Measurements from ENCODE around the gene LRP6.

Gene LRP6

GRCh38 chr12:12240662-12241340, 26.0 kb downstream of the LRP6 start:
- Mint-ChIP-seq H3K9me3 (no peaks in the 10 kb centered on the region), H3K27me3 (peaks cover 4% of the 10 kb centered on the region), H3K27ac (no peak overlapping the region), H3K4me1 (no peaks in the 10 kb centered on the region), H3K36me3 (ENCODE audit: low read depth) (peaks cover 2% of the 10 kb centered on the region), H3K4me3 (no peak overlapping the region)
- DNase-seq (no peak), ATAC-seq (no peak)

GRCh38 chr12:12239127-12239526, 27.7 kb downstream of the LRP6 start:
- DNase-seq (no peak), ATAC-seq (no peak)
- Mint-ChIP-seq H3K4me1 (no peaks in the 10 kb centered on the region), H3K36me3 (ENCODE audit: low read depth) (peaks cover 2% of the 10 kb centered on the region), H3K27ac (no peak overlapping the region), H3K4me3 (no peak overlapping the region), H3K9me3 (no peaks in the 10 kb centered on the region), H3K27me3 (peaks cover 4% of the 10 kb centered on the region)

- H3K9me3 Mint-ChIP-seq, result no peaks in the 10 kb centered on the region
- H3K27ac Mint-ChIP-seq, result no peak overlapping the region
- H3K27me3 Mint-ChIP-seq, result peaks cover 4% of the 10 kb centered on the region
- no peaks in the 10 kb centered on the region for H3K4me1 Mint-ChIP-seq
- ATAC-seq (no peak), DNase-seq (no peak)
- H3K36me3 Mint-ChIP-seq (ENCODE audit: low read depth), result peaks cover 2% of the 10 kb centered on the region
- no peak overlapping the region for H3K4me3 Mint-ChIP-seq
Measured at GRCh38 chr12:12238605-12239004, 28.2 kb downstream of the LRP6 start.

GRCh38 chr12:12236896-12237295, 29.9 kb downstream of the LRP6 start:
- peaks cover 2% of the 10 kb centered on the region for H3K36me3 Mint-ChIP-seq (ENCODE audit: low read depth)
- no peak for ATAC-seq
- H3K4me1 Mint-ChIP-seq, result no peaks in the 10 kb centered on the region
- no peak overlapping the region for H3K4me3 Mint-ChIP-seq
- no peaks in the 10 kb centered on the region for H3K9me3 Mint-ChIP-seq
- no peak overlapping the region for H3K27ac Mint-ChIP-seq
- peaks cover 4% of the 10 kb centered on the region for H3K27me3 Mint-ChIP-seq
- no peak for DNase-seq

GRCh38 chr12:12230275-12230674, 36.6 kb downstream of the LRP6 start:
- Mint-ChIP-seq H3K36me3 (ENCODE audit: low read depth) (peaks cover 4% of the 10 kb centered on the region), H3K27ac (no peak overlapping the region), H3K27me3 (peaks cover 2% of the 10 kb centered on the region), H3K4me3 (no peak overlapping the region), H3K9me3 (peaks cover 6% of the 10 kb centered on the region), H3K4me1 (no peaks in the 10 kb centered on the region)
- DNase-seq, result no peak
- no peak for ATAC-seq

- Mint-ChIP-seq H3K27me3 (peaks cover 2% of the 10 kb centered on the region), H3K9me3 (peaks cover 9% of the 10 kb centered on the region), H3K4me1 (no peaks in the 10 kb centered on the region), H3K4me3 (no peak overlapping the region), H3K36me3 (ENCODE audit: low read depth) (peaks cover 4% of the 10 kb centered on the region), H3K27ac (no peak overlapping the region)
- DNase-seq (no peak), ATAC-seq (no peak)
Measured at GRCh38 chr12:12229556-12230092, 37.2 kb downstream of the LRP6 start.

- peaks cover 4% of the 10 kb centered on the region for H3K36me3 Mint-ChIP-seq (ENCODE audit: low read depth)
- peaks cover 2% of the 10 kb centered on the region for H3K27me3 Mint-ChIP-seq
Measured at GRCh38 chr12:12228402-12228801, 38.4 kb downstream of the LRP6 start.

GRCh38 chr12:12226187-12226586, 40.7 kb downstream of the LRP6 start:
- H3K9me3 Mint-ChIP-seq, result peaks cover 9% of the 10 kb centered on the region
- no peak for ATAC-seq
- H3K4me3 Mint-ChIP-seq, result no peak overlapping the region
- no peaks in the 10 kb centered on the region for H3K27me3 Mint-ChIP-seq
- peaks cover 3% of the 10 kb centered on the region for H3K4me1 Mint-ChIP-seq
- DNase-seq, result no peak
- peaks cover 4% of the 10 kb centered on the region for H3K36me3 Mint-ChIP-seq (ENCODE audit: low read depth)
- H3K27ac Mint-ChIP-seq, result no peak overlapping the region

More at GRCh38 chr12:12228402-12228801, 38.4 kb downstream of the LRP6 start:
- peaks cover 3% of the 10 kb centered on the region for H3K4me1 Mint-ChIP-seq
- peaks cover 9% of the 10 kb centered on the region for H3K9me3 Mint-ChIP-seq
- no peak overlapping the region for H3K4me3 Mint-ChIP-seq
- no peak overlapping the region for H3K27ac Mint-ChIP-seq
- ATAC-seq (no peak), DNase-seq (no peak)

- no peak overlapping the region for H3K27ac Mint-ChIP-seq
- peaks cover 5% of the 10 kb centered on the region for H3K27me3 Mint-ChIP-seq
- H3K4me3 Mint-ChIP-seq, result no peak overlapping the region
- peaks cover 3% of the 10 kb centered on the region for H3K4me1 Mint-ChIP-seq
- no peak for ATAC-seq
- DNase-seq, result no peak
- peaks cover 4% of the 10 kb centered on the region for H3K36me3 Mint-ChIP-seq (ENCODE audit: low read depth)
- peaks cover 9% of the 10 kb centered on the region for H3K9me3 Mint-ChIP-seq
Measured at GRCh38 chr12:12224240-12224940, 42.5 kb downstream of the LRP6 start.

- DNase-seq, result no peak
- no peak overlapping the region for H3K27ac Mint-ChIP-seq
- H3K27me3 Mint-ChIP-seq, result peaks cover 5% of the 10 kb centered on the region
- peaks cover 9% of the 10 kb centered on the region for H3K9me3 Mint-ChIP-seq
- no peak for ATAC-seq
- H3K36me3 Mint-ChIP-seq (ENCODE audit: low read depth), result peaks cover 4% of the 10 kb centered on the region
- H3K4me1 Mint-ChIP-seq, result peaks cover 13% of the 10 kb centered on the region
- H3K4me3 Mint-ChIP-seq, result no peak overlapping the region
Measured at GRCh38 chr12:12221560-12221959, 45.3 kb downstream of the LRP6 start.

GRCh38 chr12:12219664-12220063, 47.2 kb downstream of the LRP6 start:
- Mint-ChIP-seq H3K4me1 (peaks cover 17% of the 10 kb centered on the region), H3K36me3 (ENCODE audit: low read depth) (no peaks in the 10 kb centered on the region), H3K4me3 (no peak overlapping the region), H3K27ac (no peak overlapping the region), H3K27me3 (peaks cover 5% of the 10 kb centered on the region), H3K9me3 (no peaks in the 10 kb centered on the region)
- ATAC-seq (no peak), DNase-seq (no peak)

GRCh38 chr12:12217018-12217359, 49.9 kb downstream of the LRP6 start:
- no peaks in the 10 kb centered on the region for H3K9me3 Mint-ChIP-seq
- DNase-seq (no peak), ATAC-seq (no peak)
- no peak overlapping the region for H3K27ac Mint-ChIP-seq
- no peak overlapping the region for H3K4me3 Mint-ChIP-seq
- H3K4me1 Mint-ChIP-seq, result peaks cover 14% of the 10 kb centered on the region
- H3K36me3 Mint-ChIP-seq (ENCODE audit: low read depth), result no peaks in the 10 kb centered on the region
- H3K27me3 Mint-ChIP-seq, result peaks cover 7% of the 10 kb centered on the region

- Mint-ChIP-seq H3K27me3 (peaks cover 7% of the 10 kb centered on the region), H3K4me1 (peaks cover 14% of the 10 kb centered on the region), H3K9me3 (no peaks in the 10 kb centered on the region), H3K36me3 (ENCODE audit: low read depth) (no peaks in the 10 kb centered on the region), H3K4me3 (no peak overlapping the region), H3K27ac (no peak overlapping the region)
- ATAC-seq (no peak), DNase-seq (no peak)
Measured at GRCh38 chr12:12216349-12217017, 50.4 kb downstream of the LRP6 start.

- Mint-ChIP-seq H3K4me3 (no peak overlapping the region), H3K36me3 (ENCODE audit: low read depth) (no peaks in the 10 kb centered on the region), H3K27me3 (peaks cover 7% of the 10 kb centered on the region), H3K4me1 (peaks cover 27% of the 10 kb centered on the region), H3K9me3 (no peaks in the 10 kb centered on the region), H3K27ac (no peak overlapping the region)
- no peak for ATAC-seq
- DNase-seq, result no peak
Measured at GRCh38 chr12:12214635-12215131, 52.2 kb downstream of the LRP6 start.

GRCh38 chr12:12214201-12214600, 52.6 kb downstream of the LRP6 start:
- ATAC-seq, result no peak
- Mint-ChIP-seq H3K36me3 (ENCODE audit: low read depth) (no peaks in the 10 kb centered on the region), H3K4me1 (peaks cover 27% of the 10 kb centered on the region), H3K9me3 (no peaks in the 10 kb centered on the region), H3K27ac (no peak overlapping the region), H3K27me3 (peaks cover 7% of the 10 kb centered on the region), H3K4me3 (no peak overlapping the region)
- DNase-seq, result no peak
